Measurements from ENCODE around the gene RNU4-1. TPM values are rescaled to one million over a fixed set of nuclear protein-coding genes. Genes with fewer than 3 reads are reported as not detected.

The RNU4-1 gene
- polyA plus RNA-seq = not detected in 2 replicates

DNA sequence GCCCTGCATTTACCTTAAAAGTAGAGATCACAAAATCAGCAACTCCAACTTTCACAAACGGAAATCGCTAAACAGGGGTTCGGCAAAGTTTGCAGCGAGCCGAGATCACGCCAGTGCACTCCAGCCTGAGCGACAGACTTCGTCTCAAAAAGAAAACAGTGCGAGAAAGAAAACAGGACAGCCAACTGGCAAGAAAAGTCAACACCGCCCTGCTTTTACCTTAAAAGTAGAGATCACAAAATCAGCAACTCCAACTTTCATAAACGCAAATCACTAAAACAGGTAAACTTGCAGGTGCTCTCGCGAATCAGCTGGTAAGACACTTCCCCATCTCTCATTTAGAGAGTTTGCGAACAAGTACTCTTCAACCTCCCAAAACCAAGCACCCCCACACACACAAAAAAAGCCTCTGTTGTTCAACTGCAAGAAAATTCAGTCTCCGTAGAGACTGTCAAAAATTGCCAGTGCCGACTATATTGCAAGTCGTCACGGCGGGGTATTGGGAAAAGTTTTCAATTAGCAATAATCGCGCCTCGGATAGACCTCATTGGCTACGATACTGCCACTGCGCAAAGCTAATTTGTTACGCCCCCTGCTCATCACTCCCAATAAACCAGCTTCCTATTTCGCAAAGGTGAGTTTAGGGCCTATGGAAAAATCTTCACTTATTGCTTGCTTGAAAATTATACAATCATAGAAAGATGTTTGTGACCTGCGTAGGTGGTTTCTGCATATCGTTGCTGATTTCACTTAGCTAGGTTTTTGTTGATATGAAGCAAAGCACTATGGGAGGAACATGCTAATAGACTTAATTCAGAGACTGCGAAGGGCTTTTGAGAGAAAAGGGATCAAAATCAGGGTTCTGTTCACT lies at the start of gene RNU4-1:
Gene RNU4-1 (minus strand): TSS at position 577 of the 871 bp plus-strand sequence.

DNA sequence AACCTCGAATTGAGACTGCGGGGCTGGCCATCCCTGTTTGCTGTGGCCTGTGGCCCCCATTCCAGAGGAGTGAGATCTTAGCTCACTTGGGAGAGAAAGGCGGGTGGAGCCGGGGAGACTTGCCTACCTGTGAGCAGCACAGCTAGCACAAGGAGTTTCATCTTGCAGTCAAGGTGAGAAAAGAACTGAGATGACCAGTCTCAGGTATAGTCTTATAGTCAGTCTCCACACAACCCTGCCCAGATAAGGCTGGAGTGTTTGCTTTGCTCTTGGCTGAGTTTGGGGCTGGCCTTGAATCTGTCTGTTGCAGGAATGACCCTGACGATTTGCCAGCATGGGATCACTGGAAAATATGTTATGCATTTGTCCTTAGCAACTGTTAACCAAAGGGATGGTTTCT lies 34.6 kb upstream of the RNU4-1 start, which contains the start of gene PLA2G1B:
Gene PLA2G1B (minus strand): TSS at position 187 of the 400 bp plus-strand sequence. CDS start 26 bp downstream, at position 161.

DNA sequence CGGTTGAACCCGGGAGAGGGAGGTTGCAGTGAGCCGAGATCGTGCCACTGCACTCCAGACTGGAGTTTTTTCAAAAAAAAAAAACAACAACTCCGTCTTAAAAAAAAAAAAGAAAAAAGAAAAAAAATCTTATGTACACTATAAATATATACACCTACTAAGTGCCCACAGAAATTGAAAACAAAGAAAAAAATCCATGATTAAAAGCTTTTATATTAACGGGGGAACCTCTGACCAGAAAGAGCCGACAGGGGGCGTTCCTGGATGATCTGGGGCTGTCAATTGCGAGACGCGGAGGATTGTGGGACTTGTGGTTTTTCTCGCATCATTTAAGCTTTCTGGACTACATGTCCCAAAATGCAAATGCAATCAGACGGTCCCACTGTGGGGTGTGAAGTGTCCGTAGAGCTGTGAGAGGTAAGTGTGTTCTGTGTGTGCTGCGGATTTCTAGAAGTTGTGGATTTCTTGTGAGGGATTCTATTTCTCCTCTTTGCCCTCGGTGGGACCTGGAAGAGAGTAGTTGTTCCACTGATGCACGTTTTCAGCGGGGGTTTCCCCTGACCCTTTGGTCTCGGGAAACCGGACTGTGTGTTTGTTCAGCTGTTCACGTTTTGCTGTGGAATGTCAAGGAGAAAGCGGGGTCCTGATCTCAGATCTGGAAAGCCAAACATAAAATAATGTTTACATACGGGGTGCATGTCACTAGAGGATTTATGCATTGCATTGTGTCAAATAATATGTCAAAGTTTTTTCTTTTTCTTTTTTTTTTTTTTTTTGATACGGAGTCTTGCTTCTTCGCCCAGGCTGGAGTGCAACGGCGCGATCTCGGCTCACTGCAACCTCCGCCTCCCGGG lies 9.2 kb upstream of the RNU4-1 start, which contains the start of gene SIRT4:
Gene SIRT4 (plus strand): TSS at position 360 of the 854 bp plus-strand sequence. CDS start 1,241 bp downstream, outside the sequence.

DNA sequence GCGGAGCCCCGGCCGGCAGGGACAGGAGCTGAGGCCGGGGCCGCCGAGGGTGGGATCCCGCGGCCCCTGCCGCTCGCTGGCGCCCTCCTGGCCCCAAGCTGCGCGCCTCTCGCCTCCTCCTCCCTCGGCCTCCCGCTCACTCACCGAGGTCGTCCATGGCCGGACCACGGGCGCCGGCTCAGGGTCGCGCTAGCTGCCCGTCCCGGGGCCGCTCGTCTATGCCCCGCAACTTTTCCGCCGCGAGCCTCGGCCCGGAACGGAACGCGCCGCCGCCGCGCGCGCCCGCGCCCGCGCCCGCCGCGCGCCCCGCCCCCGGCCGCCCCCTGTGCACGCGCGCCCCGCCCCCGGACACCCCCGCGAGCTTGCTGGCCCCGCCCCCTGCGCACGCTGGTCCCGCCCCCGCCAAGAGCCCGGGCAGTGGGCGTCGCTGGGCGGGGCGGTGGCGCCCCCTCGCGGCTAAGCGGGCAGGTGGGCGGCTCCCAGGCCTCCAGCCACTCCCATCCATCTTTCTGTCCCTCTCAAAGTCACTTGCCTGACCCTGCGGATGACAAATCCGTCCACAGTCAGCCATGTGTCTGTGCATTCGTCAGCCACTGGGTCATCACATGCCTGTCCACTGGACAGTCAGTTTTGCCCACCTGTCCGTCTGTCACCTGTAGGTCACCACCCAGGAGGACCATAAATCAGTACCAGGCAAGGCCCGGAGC lies 27.4 kb downstream of the RNU4-1 start, which contains the start of gene PXN:
Gene PXN (minus strand): TSS at position 258 of the 707 bp plus-strand sequence. CDS start 101 bp downstream, at position 157.

Other genes with a start within 250 kb of the RNU4-1 start
- gene RAB35, start 176.5 kb downstream of the RNU4-1 start, polyA plus RNA-seq = 1.5 and 3.3 TPM in 2 replicates
- gene GCN1, start 98.5 kb downstream of the RNU4-1 start, polyA plus RNA-seq = 2.7 and 3.6 TPM in 2 replicates
- 136 and 147 TPM in 2 replicates for gene RPLP0, start 92.1 kb downstream of the RNU4-1 start, polyA plus RNA-seq
- gene PXN, start 27.5 kb downstream of the RNU4-1 start, polyA plus RNA-seq = 0.21 and 0.66 TPM in 2 replicates
- not detected in 2 replicates for gene RNU4-2, start 1.3 kb downstream of the RNU4-1 start, polyA plus RNA-seq
- 6.4 and 12.6 TPM in 2 replicates for gene SIRT4, start 9.1 kb upstream of the RNU4-1 start, polyA plus RNA-seq
- not detected in 2 replicates for gene PLA2G1B, start 34.5 kb upstream of the RNU4-1 start, polyA plus RNA-seq
- 0.73 and 1.0 TPM in 2 replicates for gene MSI1, start 75.9 kb upstream of the RNU4-1 start, polyA plus RNA-seq
- 1,271 and 1,904 TPM in 2 replicates for gene COX6A1, start 144.9 kb upstream of the RNU4-1 start, polyA plus RNA-seq
- gene TRIAP1, start 153.1 kb upstream of the RNU4-1 start, polyA plus RNA-seq = 71.4 and 75.6 TPM in 2 replicates
- gene GATC, start 153.2 kb upstream of the RNU4-1 start, polyA plus RNA-seq = 4.8 and 8.5 TPM in 2 replicates
- 49.0 and 57.2 TPM in 2 replicates for gene SRSF9, start 176.5 kb upstream of the RNU4-1 start, polyA plus RNA-seq
- gene DYNLL1, start 202.9 kb upstream of the RNU4-1 start, polyA plus RNA-seq = 1,021 and 1,881 TPM in 2 replicates
- 18.9 and 21.7 TPM in 2 replicates for gene COQ5, start 235.9 kb upstream of the RNU4-1 start, polyA plus RNA-seq
- 94.8 and 105 TPM in 2 replicates for gene RNF10, start 241.1 kb upstream of the RNU4-1 start, polyA plus RNA-seq

Measured in Purkinje cell (primary cell).